Endodermal cell (in vitro differentiated cells): ENCODE measurements around the gene TRPM6. TPM values are rescaled to one million over a fixed set of nuclear protein-coding genes. Genes with fewer than 3 reads are reported as not detected.

ENCODE experiments used
- DNase-seq: peaks from one replicate; pipeline ENCODE4 v3.0.0-alpha.2; 2017
- H3K27ac ChIP-seq: 2 replicates; pipeline ENCODE4 v1.5.1; 2013; ENCODE audit warnings: mild to moderate bottlenecking, low read depth, low read length, moderate library complexity
- H3K27me3 ChIP-seq: 2 replicates; pipeline ENCODE4 v1.6.1; 2013; ENCODE audit warnings: mild to moderate bottlenecking, low read length, moderate library complexity; ENCODE audit not compliant: insufficient read depth, control insufficient read depth, poor library complexity, severe bottlenecking
- H3K36me3 ChIP-seq: 2 replicates; pipeline ENCODE4 v1.7.0; 2013; ENCODE audit warnings: mild to moderate bottlenecking, low read length, moderate library complexity; ENCODE audit not compliant: control insufficient read depth, insufficient read depth
- H3K4me1 ChIP-seq: one replicate; pipeline ENCODE4 v1.7.0; 2013; ENCODE audit warnings: low read length; ENCODE audit not compliant: control insufficient read depth, insufficient read depth
- H3K4me3 ChIP-seq: 2 replicates; pipeline ENCODE4 v1.5.1; 2013; ENCODE audit warnings: mild to moderate bottlenecking, low read length, moderate library complexity
- H3K9ac ChIP-seq: 2 replicates; pipeline ENCODE4 v1.6.1; 2013; ENCODE audit warnings: mild to moderate bottlenecking, low read length, moderate library complexity; ENCODE audit not compliant: poor library complexity, severe bottlenecking; ENCODE audit errors: extremely low read depth
- H3K9me3 ChIP-seq: 2 replicates; pipeline ENCODE4 v1.6.1; 2013; ENCODE audit warnings: mild to moderate bottlenecking, low read length, moderate library complexity; ENCODE audit not compliant: control insufficient read depth
- H3K27ac Mint-ChIP-seq: 2 replicates; pipeline ENCODE4 v1.8.0; 2020; ENCODE audit warnings: mixed read lengths
- H3K27me3 Mint-ChIP-seq: 2 replicates; pipeline ENCODE4 v1.8.0; 2021; ENCODE audit warnings: mild to moderate bottlenecking, mixed read lengths; ENCODE audit not compliant: insufficient read depth
- H3K36me3 Mint-ChIP-seq: 2 replicates; pipeline ENCODE4 v1.8.0; 2020; ENCODE audit warnings: low read depth, mixed read lengths
- H3K4me1 Mint-ChIP-seq: 2 replicates; pipeline ENCODE4 v1.8.0; 2020; ENCODE audit warnings: mixed read lengths
- H3K4me3 Mint-ChIP-seq: 2 replicates; pipeline ENCODE4 v1.8.0; 2020; ENCODE audit warnings: mild to moderate bottlenecking, moderate library complexity, mixed read lengths
- H3K9me3 Mint-ChIP-seq: 2 replicates; pipeline ENCODE4 v1.8.0; 2020; ENCODE audit warnings: mild to moderate bottlenecking, mixed read lengths
- WGBS, 2 experiments: methylation state at CpG; one replicate each; pipeline versions ENCODE4 v1.1.5 to v1.1.7; 2013; ENCODE audit warnings: missing lambda C conversion rate in 2 of 2, mixed read lengths in 1 of 2; ENCODE audit not compliant: insufficient coverage in 1 of 2, insufficient read length in 1 of 2; 5-methylcytosine and 5-hydroxymethylcytosine counted together
- total RNA-seq, 2 donors: library from RNA; stranded (reverse); fragmentation: NEBNext Ultra II Directional in 1 of 2; extraction: Animal tissue kit (Norgen Biotek cat#: 25700) in 1 of 2; gene quantifications; 2 replicates in 1 of 2; 3 replicates in 1 of 2; pipeline ENCODE4 v1.2.1, GENCODE V29; 2021
- TF ChIP-seq, protein P1 (sequence below): fragments of 200-600 bp; sonication (generic); conservative IDR thresholded peaks from 2 replicates; pipeline ENCODE4 v1.5.0; 2021; ENCODE audit warnings: antibody characterized with exemption, mild to moderate bottlenecking

Gene TRPM6
- total RNA-seq, 2 donors from 2014 or later: 1.2 to 1.7 TPM

- no peaks in the 10 kb centered on the region for H3K36me3 Mint-ChIP-seq
- no peaks in the 10 kb centered on the region for H3K9me3 Mint-ChIP-seq
- no peak overlapping the region for H3K4me3 ChIP-seq
- H3K9me3 ChIP-seq: no peaks in the 10 kb centered on the region
- H3K4me3 Mint-ChIP-seq: no peak overlapping the region
- H3K27me3 ChIP-seq: no peaks in the 10 kb centered on the region
- no peaks in the 10 kb centered on the region for H3K4me1 Mint-ChIP-seq
- no peaks in the 10 kb centered on the region for H3K4me1 ChIP-seq
- H3K27me3 Mint-ChIP-seq: no peaks in the 10 kb centered on the region
- peak overlapping the region; percentile 52 for H3K27ac ChIP-seq
- no peaks in the 10 kb centered on the region for H3K36me3 ChIP-seq
- 85 to 90% methylated on average over 3 to 7 of the region's 8 CpGs for WGBS, 2 experiments
- H3K9ac ChIP-seq: no peak overlapping the region
- no peak for DNase-seq
- H3K27ac Mint-ChIP-seq: no peak overlapping the region
- TF ChIP-seq, protein P1, sequence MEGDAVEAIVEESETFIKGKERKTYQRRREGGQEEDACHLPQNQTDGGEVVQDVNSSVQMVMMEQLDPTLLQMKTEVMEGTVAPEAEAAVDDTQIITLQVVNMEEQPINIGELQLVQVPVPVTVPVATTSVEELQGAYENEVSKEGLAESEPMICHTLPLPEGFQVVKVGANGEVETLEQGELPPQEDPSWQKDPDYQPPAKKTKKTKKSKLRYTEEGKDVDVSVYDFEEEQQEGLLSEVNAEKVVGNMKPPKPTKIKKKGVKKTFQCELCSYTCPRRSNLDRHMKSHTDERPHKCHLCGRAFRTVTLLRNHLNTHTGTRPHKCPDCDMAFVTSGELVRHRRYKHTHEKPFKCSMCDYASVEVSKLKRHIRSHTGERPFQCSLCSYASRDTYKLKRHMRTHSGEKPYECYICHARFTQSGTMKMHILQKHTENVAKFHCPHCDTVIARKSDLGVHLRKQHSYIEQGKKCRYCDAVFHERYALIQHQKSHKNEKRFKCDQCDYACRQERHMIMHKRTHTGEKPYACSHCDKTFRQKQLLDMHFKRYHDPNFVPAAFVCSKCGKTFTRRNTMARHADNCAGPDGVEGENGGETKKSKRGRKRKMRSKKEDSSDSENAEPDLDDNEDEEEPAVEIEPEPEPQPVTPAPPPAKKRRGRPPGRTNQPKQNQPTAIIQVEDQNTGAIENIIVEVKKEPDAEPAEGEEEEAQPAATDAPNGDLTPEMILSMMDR: no peak
Observed at GRCh38 chr9:74691058-74691457, 196.7 kb downstream of the TRPM6 start.

DNA sequence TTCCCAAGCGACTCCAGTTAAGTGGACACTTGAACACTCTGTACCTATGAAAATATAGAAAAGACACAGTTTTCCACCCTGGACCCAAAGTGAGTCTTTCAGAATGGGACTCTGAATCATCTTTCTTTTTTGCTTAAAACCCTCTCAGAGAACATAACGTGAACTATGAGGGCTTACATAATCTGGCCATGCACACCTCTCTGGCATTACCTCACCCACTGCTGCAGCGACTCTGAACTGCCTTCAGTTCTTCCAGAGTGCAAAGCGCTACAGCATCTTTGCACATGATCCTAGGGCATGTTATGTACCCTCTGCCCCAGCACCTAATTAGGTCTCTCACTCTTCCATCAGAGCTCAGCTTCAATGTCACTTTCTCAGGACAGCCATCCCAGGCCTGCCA lies 204.4 kb downstream of the TRPM6 start:
- TF ChIP-seq, protein P1: no peak
- Histone ChIP-seq H3K36me3 (no peaks in the 10 kb centered on the region), H3K27me3 (no peaks in the 10 kb centered on the region), H3K4me1 (no peaks in the 10 kb centered on the region), H3K9ac (no peak overlapping the region), H3K9me3 (no peaks in the 10 kb centered on the region), H3K27ac (no peak overlapping the region), H3K4me3 (no peak overlapping the region)
- Mint-ChIP-seq H3K36me3 (no peaks in the 10 kb centered on the region), H3K27ac (no peak overlapping the region), H3K9me3 (no peaks in the 10 kb centered on the region), H3K4me1 (no peaks in the 10 kb centered on the region), H3K4me3 (no peak overlapping the region), H3K27me3 (no peaks in the 10 kb centered on the region)
- no peak for DNase-seq
- WGBS, 2 experiments: 92 to 100% methylated on average over 4 of the region's 4 CpGs

- H3K27ac ChIP-seq: no peak overlapping the region
- no peak for DNase-seq
- no peak overlapping the region for H3K4me3 ChIP-seq
- TF ChIP-seq, protein P1: no peak
- H3K36me3 ChIP-seq: no peaks in the 10 kb centered on the region
- H3K4me3 Mint-ChIP-seq: no peak overlapping the region
- no peak overlapping the region for H3K9ac ChIP-seq
- H3K9me3 ChIP-seq: no peaks in the 10 kb centered on the region
- no peaks in the 10 kb centered on the region for H3K27me3 Mint-ChIP-seq
- H3K27ac Mint-ChIP-seq: no peak overlapping the region
- H3K27me3 ChIP-seq: no peaks in the 10 kb centered on the region
- no peaks in the 10 kb centered on the region for H3K4me1 Mint-ChIP-seq
- no peaks in the 10 kb centered on the region for H3K4me1 ChIP-seq
- 60 to 95% methylated on average over 1 to 2 of the region's 3 CpGs for WGBS, 2 experiments
- H3K36me3 Mint-ChIP-seq: no peaks in the 10 kb centered on the region
- H3K9me3 Mint-ChIP-seq: no peaks in the 10 kb centered on the region
Observed at GRCh38 chr9:74681906-74682305, 205.8 kb downstream of the TRPM6 start.
